CD8-positive, alpha-beta memory T cell (primary cell): ENCODE data around the gene PRDX3. TPM values are rescaled to one million over a fixed set of nuclear protein-coding genes. Genes with fewer than 3 reads are reported as not detected.

Experiments
- CTCF ChIA-PET: fragments of 350-600 bp; sonication (Branson Sonifier 250); formaldehyde crosslinking; loops from one replicate; lab custom pipeline; 2021; ENCODE audit warnings: antibody characterized with exemption; lab: Charles Lee
- POLR2A ChIA-PET: fragments of 350-600 bp; sonication (Branson Sonifier 250); formaldehyde crosslinking; loops from one replicate; lab custom pipeline; 2021; ENCODE audit warnings: antibody characterized with exemption; lab: Charles Lee
- DNase-seq, 5 donors: peaks; one replicate each; pipeline versions ENCODE4 v3.0.0 to v3.0.0-alpha.2; 2020 to 2022; ENCODE audit warnings: mixed read lengths in 1 of 5
- H3K27ac ChIP-seq: one replicate; pipeline ENCODE4 v1.7.0; 2013; ENCODE audit warnings: low read depth, mild to moderate bottlenecking, low read length, moderate library complexity
- H3K27me3 ChIP-seq: 2 replicates; pipeline ENCODE4 v1.7.0; 2013; ENCODE audit warnings: low read length, mild to moderate bottlenecking; ENCODE audit not compliant: insufficient read depth, poor library complexity, severe bottlenecking
- H3K36me3 ChIP-seq: 2 replicates; pipeline ENCODE4 v1.7.0; 2013; ENCODE audit warnings: mild to moderate bottlenecking, low read length, moderate library complexity; ENCODE audit not compliant: insufficient read depth
- H3K4me1 ChIP-seq: 2 replicates; pipeline ENCODE4 v1.7.0; 2013; ENCODE audit warnings: mild to moderate bottlenecking, low read length, moderate library complexity; ENCODE audit not compliant: insufficient read depth
- H3K4me3 ChIP-seq: 2 replicates; pipeline ENCODE4 v1.7.0; 2013; ENCODE audit warnings: mild to moderate bottlenecking, low read length
- H3K9me3 ChIP-seq: 2 replicates; pipeline ENCODE4 v1.7.0; 2013; ENCODE audit warnings: mild to moderate bottlenecking, low read length
- H3K27ac Mint-ChIP-seq, 8 donors: one replicate each; pipeline ENCODE4 v1.8.0; 2020 to 2021; ENCODE audit warnings: mixed read lengths in 8 of 8, mild to moderate bottlenecking in 6 of 8, inconsistent platforms in 3 of 8, moderate library complexity in 3 of 8
- H3K27me3 Mint-ChIP-seq, 2 donors: one replicate each; pipeline ENCODE4 v1.8.0; 2020 to 2021; ENCODE audit warnings: mixed read lengths in 2 of 2, mild to moderate bottlenecking in 1 of 2, moderate library complexity in 1 of 2
- H3K36me3 Mint-ChIP-seq, 3 donors: one replicate each; pipeline ENCODE4 v1.8.0; 2020 to 2021; ENCODE audit warnings: mixed read lengths in 3 of 3, inconsistent platforms in 1 of 3, mild to moderate bottlenecking in 1 of 3
- H3K4me1 Mint-ChIP-seq, 3 donors: one replicate each; pipeline ENCODE4 v1.8.0; 2020 to 2021; ENCODE audit warnings: mixed read lengths in 3 of 3, inconsistent platforms in 1 of 3, mild to moderate bottlenecking in 1 of 3
- H3K4me3 Mint-ChIP-seq, 7 donors: one replicate each; pipeline ENCODE4 v1.8.0; 2020 to 2021; ENCODE audit warnings: mixed read lengths in 7 of 7, mild to moderate bottlenecking in 6 of 7, moderate library complexity in 4 of 7, inconsistent platforms in 2 of 7
- H3K9me3 Mint-ChIP-seq, 5 donors: one replicate each; pipeline ENCODE4 v1.8.0; 2020 to 2022; ENCODE audit warnings: mixed read lengths in 5 of 5, mild to moderate bottlenecking in 3 of 5, moderate library complexity in 2 of 5, inconsistent platforms in 1 of 5
- polyA plus RNA-seq: library from polyadenylated mRNA; unstranded; fragments of 300-500 nt; fragmentation: Illumina TruSeq; gene quantifications from one replicate; pipeline ENCODE4 v1.2.3, GENCODE V29; 2021
- total RNA-seq, 2 experiments: library from RNA; stranded (reverse); gene quantifications; one replicate each; pipeline ENCODE4 v1.2.3, GENCODE V29; 2021

The PRDX3 gene
- total and polyA plus RNA-seq, 3 experiments from 2014 or later: 83.3 to 207 (median 203) TPM

- peak; percentile 52 to 80 (median 73) for DNase-seq
- Histone ChIP-seq H3K27ac (peak overlapping the region; percentile 57), H3K36me3 (no peaks in the 10 kb centered on the region), H3K4me1 (peaks cover 29% of the 10 kb centered on the region), H3K9me3 (no peaks in the 10 kb centered on the region), H3K27me3 (no peaks in the 10 kb centered on the region), H3K4me3 (peak overlapping the region; percentile 21)
- Mint-ChIP-seq H3K9me3 (no peaks in the 10 kb centered on the region), H3K27me3 (peaks cover 0 to 2% of the 10 kb centered on the region in 2 donors), H3K36me3 (peaks cover 0 to 6% (median 0%) of the 10 kb centered on the region in 3 donors), H3K4me3 (peak overlapping the region; percentile 87 to 99 (median 94)), H3K4me1 (peaks cover 34 to 44% (median 41%) of the 10 kb centered on the region in 3 donors), H3K27ac (peak overlapping the region; percentile 93 to 99 (median 98))
- POLR2A ChIA-PET: interaction anchor here (0.6 to 2.3 kb wide), 18 partner anchors 42 to 666 kb away, joined by 3 to 18 read pairs (median 3); partner anchors contain the start of genes CACUL1, MCMBP, RGS10 and SFXN4
- CTCF ChIA-PET: interaction anchor here (0.7 to 8.6 kb wide), 47 partner anchors 8 to 426 kb away, joined by 3 to 112 read pairs (median 5); partner anchors contain the start of genes EIF3A, PRDX3, RGS10 and SFXN4
Measured at GRCh38 chr10:119206603-119207365, 28.2 kb upstream of the PRDX3 start.

- H3K9me3 Mint-ChIP-seq: no peaks in the 10 kb centered on the region
- H3K36me3 Mint-ChIP-seq: peaks cover 0 to 6% (median 0%) of the 10 kb centered on the region in 3 donors
- peaks cover 21% of the 10 kb centered on the region for H3K4me1 ChIP-seq
- H3K27ac Mint-ChIP-seq: peak overlapping the region; percentile 93 to 99 (median 98)
- peak overlapping the region; percentile 57 for H3K27ac ChIP-seq
- POLR2A ChIA-PET: interaction anchor here (0.7 to 2.3 kb wide), 7 partner anchors 41 to 451 kb away, joined by 3 to 18 read pairs (median 3); partner anchors contain the start of genes CACUL1, RGS10 and SFXN4
- H3K4me1 Mint-ChIP-seq: peaks cover 26 to 37% (median 33%) of the 10 kb centered on the region in 3 donors
- peaks cover 0 to 2% of the 10 kb centered on the region in 2 donors for H3K27me3 Mint-ChIP-seq
- CTCF ChIA-PET: interaction anchor here (0.7 to 8.6 kb wide), 32 partner anchors 8 to 427 kb away, joined by 3 to 112 read pairs (median 5); partner anchors contain the start of genes PRDX3, RGS10 and SFXN4
- H3K4me3 Mint-ChIP-seq: peak overlapping the region; percentile 87 to 99 (median 94)
- H3K9me3 ChIP-seq: no peaks in the 10 kb centered on the region
- peak overlapping the region; percentile 21 for H3K4me3 ChIP-seq
- DNase-seq: peak in 4 of 5 donors; percentile 19 to 65 (median 38)
- H3K36me3 ChIP-seq: no peaks in the 10 kb centered on the region
- no peaks in the 10 kb centered on the region for H3K27me3 ChIP-seq
Measured at GRCh38 chr10:119205894-119206602, 27.4 kb upstream of the PRDX3 start.

- Mint-ChIP-seq H3K9me3 (no peaks in the 10 kb centered on the region), H3K36me3 (peaks cover 0 to 3% (median 0%) of the 10 kb centered on the region in 3 donors), H3K27ac (peak overlapping the region in 1 of 8 donors; percentile 20), H3K27me3 (peaks cover 3% of the 10 kb centered on the region in 2 donors), H3K4me1 (peaks cover 6 to 19% (median 11%) of the 10 kb centered on the region in 3 donors), H3K4me3 (peak overlapping the region in 1 of 7 donors; percentile 69)
- ChIA-PET CTCF (interaction anchor here (0.8 to 1.7 kb wide), 6 partner anchors 9 to 340 kb away, joined by 3 to 12 read pairs (median 3); partner anchors contain the start of gene RGS10), POLR2A (no interaction called here)
- H3K9me3 ChIP-seq: no peaks in the 10 kb centered on the region
- H3K27me3 ChIP-seq: no peaks in the 10 kb centered on the region
- no peak for DNase-seq
- H3K4me1 ChIP-seq: peaks cover 10% of the 10 kb centered on the region
- H3K27ac ChIP-seq: no peak overlapping the region
- no peak overlapping the region for H3K4me3 ChIP-seq
- no peaks in the 10 kb centered on the region for H3K36me3 ChIP-seq
Measured at GRCh38 chr10:119203006-119203405, 24.4 kb upstream of the PRDX3 start.

- H3K9me3 ChIP-seq: no peaks in the 10 kb centered on the region
- no peak for DNase-seq
- Mint-ChIP-seq H3K4me3 (no peak overlapping the region), H3K27me3 (peaks cover 3% of the 10 kb centered on the region in 2 donors), H3K4me1 (peaks cover 5 to 18% (median 6%) of the 10 kb centered on the region in 3 donors), H3K9me3 (no peaks in the 10 kb centered on the region), H3K36me3 (no peaks in the 10 kb centered on the region), H3K27ac (no peak overlapping the region)
- no peak overlapping the region for H3K4me3 ChIP-seq
- ChIA-PET CTCF (no interaction called here), POLR2A (no interaction called here)
- no peak overlapping the region for H3K27ac ChIP-seq
- H3K36me3 ChIP-seq: no peaks in the 10 kb centered on the region
- no peaks in the 10 kb centered on the region for H3K27me3 ChIP-seq
- H3K4me1 ChIP-seq: peaks cover 6% of the 10 kb centered on the region
Measured at GRCh38 chr10:119201233-119201632, 22.6 kb upstream of the PRDX3 start.

- Histone ChIP-seq H3K36me3 (no peaks in the 10 kb centered on the region), H3K9me3 (no peaks in the 10 kb centered on the region), H3K27ac (no peak overlapping the region), H3K4me3 (no peak overlapping the region), H3K4me1 (no peaks in the 10 kb centered on the region), H3K27me3 (no peaks in the 10 kb centered on the region)
- H3K9me3 Mint-ChIP-seq: no peaks in the 10 kb centered on the region
- peaks cover 3% of the 10 kb centered on the region in 2 donors for H3K27me3 Mint-ChIP-seq
- POLR2A ChIA-PET: no interaction called here
- CTCF ChIA-PET: interaction anchor here (0.6 to 2.9 kb wide), 17 partner anchors 7 to 488 kb away, joined by 3 to 21 read pairs (median 4); partner anchors contain the start of gene GRK5
- no peak overlapping the region for H3K27ac Mint-ChIP-seq
- H3K4me3 Mint-ChIP-seq: no peak overlapping the region
- H3K36me3 Mint-ChIP-seq: no peaks in the 10 kb centered on the region
- peaks cover 0 to 13% (median 2%) of the 10 kb centered on the region in 3 donors for H3K4me1 Mint-ChIP-seq
- DNase-seq: peak in 3 of 5 donors; percentile 27 to 59 (median 49)
Measured at GRCh38 chr10:119199231-119199992, 20.8 kb upstream of the PRDX3 start.

- Histone ChIP-seq H3K27me3 (no peaks in the 10 kb centered on the region), H3K4me3 (no peak overlapping the region), H3K36me3 (no peaks in the 10 kb centered on the region), H3K27ac (no peak overlapping the region), H3K4me1 (no peaks in the 10 kb centered on the region), H3K9me3 (no peaks in the 10 kb centered on the region)
- no peak overlapping the region for H3K4me3 Mint-ChIP-seq
- H3K27me3 Mint-ChIP-seq: peaks cover 3% of the 10 kb centered on the region in 2 donors
- H3K4me1 Mint-ChIP-seq: peaks cover 0 to 13% (median 2%) of the 10 kb centered on the region in 3 donors
- peak overlapping the region in 1 of 8 donors; percentile 82 for H3K27ac Mint-ChIP-seq
- DNase-seq: peak in 1 of 5 donors; percentile 17
- H3K9me3 Mint-ChIP-seq: no peaks in the 10 kb centered on the region
- ChIA-PET POLR2A (no interaction called here), CTCF (interaction anchor here (0.6 to 2.9 kb wide), 16 partner anchors 8 to 489 kb away, joined by 3 to 21 read pairs (median 3); partner anchors contain the start of gene GRK5)
- no peaks in the 10 kb centered on the region for H3K36me3 Mint-ChIP-seq
Measured at GRCh38 chr10:119198438-119198837, 19.8 kb upstream of the PRDX3 start.

- ChIA-PET CTCF (interaction anchor here (0.9 to 2.9 kb wide), 9 partner anchors 8 to 291 kb away, joined by 3 to 21 read pairs (median 12); partner anchors contain the start of gene GRK5), POLR2A (no interaction called here)
Measured at GRCh38 chr10:119197921-119198320, 19.3 kb upstream of the PRDX3 start.

More at GRCh38 chr10:119197921-119198320, 19.3 kb upstream of the PRDX3 start:
- peaks cover 3% of the 10 kb centered on the region in 2 donors for H3K27me3 Mint-ChIP-seq
- H3K27ac Mint-ChIP-seq: peak overlapping the region in 1 of 8 donors; percentile 48
- H3K4me3 Mint-ChIP-seq: no peak overlapping the region
- H3K4me1 Mint-ChIP-seq: peaks cover 0 to 13% (median 2%) of the 10 kb centered on the region in 3 donors
- no peaks in the 10 kb centered on the region for H3K36me3 ChIP-seq
- DNase-seq: no peak
- H3K4me1 ChIP-seq: no peaks in the 10 kb centered on the region
- no peaks in the 10 kb centered on the region for H3K9me3 Mint-ChIP-seq
- peaks cover 0 to 1% (median 0%) of the 10 kb centered on the region in 3 donors for H3K36me3 Mint-ChIP-seq
- H3K9me3 ChIP-seq: no peaks in the 10 kb centered on the region
- no peaks in the 10 kb centered on the region for H3K27me3 ChIP-seq
- H3K27ac ChIP-seq: no peak overlapping the region
- H3K4me3 ChIP-seq: no peak overlapping the region
